Renal cortex interstitium (tissue), 3 donors: ENCODE measurements around the gene RPL3. TPM values are rescaled to one million over a fixed set of nuclear protein-coding genes. Genes with fewer than 3 reads are reported as not detected.

Source experiments
- polyA plus RNA-seq, 3 donors: library from polyadenylated mRNA; unstranded; fragments of 120-200 nt; gene quantifications; one replicate each; pipeline ENCODE4 v1.2.1, GENCODE V29; 2013; ENCODE audit not compliant: insufficient read length in 3 of 3

The RPL3 gene
- polyA plus RNA-seq, 3 donors, result 2,961 to 3,304 (median 3,137) TPM

Other genes with a start within 250 kb of the RPL3 start
- gene APOBEC3G, start 242.3 kb downstream of the RPL3 start, polyA plus RNA-seq, result 1 to 10 TPM; 5.5 to 8.8 (median 8.3) TPM
- under 1 TPM in 2 of 3 donors, not detected in 1; 0.13 to 0.26 TPM for gene APOBEC3H, start 222.4 kb downstream of the RPL3 start, polyA plus RNA-seq
- 10 to 100 TPM in 1 of 3 donors, 1 to 10 TPM in 2; 7.1 to 13.8 (median 8.1) TPM for gene CBX7, start 166.9 kb downstream of the RPL3 start, polyA plus RNA-seq
- 10 to 100 TPM; 11.3 to 15.9 (median 15.6) TPM for gene PDGFB, start 74.6 kb downstream of the RPL3 start, polyA plus RNA-seq
- 10 to 100 TPM; 15.7 to 28.4 (median 23.7) TPM for gene SYNGR1, start 30.4 kb upstream of the RPL3 start, polyA plus RNA-seq
- 10 to 100 TPM; 21.1 to 33.0 (median 30.7) TPM for gene TAB1, start 80.2 kb upstream of the RPL3 start, polyA plus RNA-seq
- gene MGAT3, start 137.4 kb upstream of the RPL3 start, polyA plus RNA-seq, result 10 to 100 TPM; 20.8 to 33.3 (median 22.0) TPM
- gene MIEF1, start 182.7 kb upstream of the RPL3 start, polyA plus RNA-seq, result 10 to 100 TPM; 32.3 to 36.0 (median 34.8) TPM
- 100 to 1,000 TPM; 260 to 282 (median 267) TPM for gene ATF4, start 200.9 kb upstream of the RPL3 start, polyA plus RNA-seq
- 10 to 100 TPM; 41.3 to 58.4 (median 52.9) TPM for gene RPS19BP1, start 213.1 kb upstream of the RPL3 start, polyA plus RNA-seq